Measurements from ENCODE around the gene NUP210L. TPM values are rescaled to one million over a fixed set of nuclear protein-coding genes. Genes with fewer than 3 reads are reported as not detected.

The NUP210L gene
- total RNA-seq, 1 donor from 2014 or later = 0.05 TPM

GRCh38 chr1:154191990-154192461, 37.2 kb upstream of the NUP210L start, which contains the start of gene TPM3:
Gene TPM3, minus strand, starts transcription at chr1:154192100. Its CDS starts 82 bp downstream, at chr1:154192018.
- Mint-ChIP-seq H3K9me3 (ENCODE audit: low read depth) (no peaks in the 10 kb centered on the region), H3K27me3 (peaks cover 10% of the 10 kb centered on the region), H3K4me3 (ENCODE audit: low read depth) (no peak within 1 kb of the TSS), H3K4me1 (ENCODE audit: low read depth) (peaks cover 27% of the 10 kb centered on the region), H3K36me3 (ENCODE audit: insufficient read depth) (no peaks in the 10 kb centered on the region), H3K27ac (peak within 1 kb of the TSS; percentile 91)
- no peak for DNase-seq (ENCODE audit: low spot score, unreplicated experiment)
- TF ChIP-seq CTCF (IDR thresholded peaks at IDR 0.05; ENCODE audit: unreplicated experiment) = no peak

- DNase-seq (ENCODE audit: low spot score, unreplicated experiment) = no peak
- no peaks in the 10 kb centered on the region for H3K36me3 Mint-ChIP-seq (ENCODE audit: insufficient read depth)
- H3K27ac Mint-ChIP-seq = no peak overlapping the region
- H3K4me3 Mint-ChIP-seq (ENCODE audit: low read depth) = no peak overlapping the region
- peaks cover 10% of the 10 kb centered on the region for H3K27me3 Mint-ChIP-seq
- peaks cover 38% of the 10 kb centered on the region for H3K4me1 Mint-ChIP-seq (ENCODE audit: low read depth)
- H3K9me3 Mint-ChIP-seq (ENCODE audit: low read depth) = no peaks in the 10 kb centered on the region
- TF ChIP-seq CTCF (IDR thresholded peaks at IDR 0.05; ENCODE audit: unreplicated experiment) = no peak
These were observed 35.7 kb upstream of the NUP210L start for GRCh38 chr1:154190550-154190949.

GRCh38 chr1:154186852-154187501, 32.1 kb upstream of the NUP210L start:
- Mint-ChIP-seq H3K27ac (peak overlapping the region; percentile 89), H3K4me3 (ENCODE audit: low read depth) (no peak overlapping the region), H3K4me1 (ENCODE audit: low read depth) (peaks cover 36% of the 10 kb centered on the region), H3K27me3 (no peaks in the 10 kb centered on the region), H3K36me3 (ENCODE audit: insufficient read depth) (no peaks in the 10 kb centered on the region), H3K9me3 (ENCODE audit: low read depth) (no peaks in the 10 kb centered on the region)
- TF ChIP-seq CTCF (IDR thresholded peaks at IDR 0.05; ENCODE audit: unreplicated experiment) = no peak
- DNase-seq (ENCODE audit: low spot score, unreplicated experiment) = no peak

- no peaks in the 10 kb centered on the region for H3K27me3 Mint-ChIP-seq
- H3K9me3 Mint-ChIP-seq (ENCODE audit: low read depth) = no peaks in the 10 kb centered on the region
- H3K4me3 Mint-ChIP-seq (ENCODE audit: low read depth) = no peak overlapping the region
- no peaks in the 10 kb centered on the region for H3K36me3 Mint-ChIP-seq (ENCODE audit: insufficient read depth)
- DNase-seq (ENCODE audit: low spot score, unreplicated experiment) = peak; percentile 48
- peaks cover 42% of the 10 kb centered on the region for H3K4me1 Mint-ChIP-seq (ENCODE audit: low read depth)
- peak overlapping the region; percentile 89 for H3K27ac Mint-ChIP-seq
- TF ChIP-seq CTCF (IDR thresholded peaks at IDR 0.05; ENCODE audit: unreplicated experiment) = peak; percentile 79
These were observed 31.3 kb upstream of the NUP210L start for GRCh38 chr1:154186177-154186576.

GRCh38 chr1:154183046-154183915, 28.4 kb upstream of the NUP210L start:
- peaks cover 67% of the 10 kb centered on the region for H3K4me1 Mint-ChIP-seq (ENCODE audit: low read depth)
- H3K27ac Mint-ChIP-seq = peak overlapping the region; percentile 100
- H3K27me3 Mint-ChIP-seq = no peaks in the 10 kb centered on the region
- H3K4me3 Mint-ChIP-seq (ENCODE audit: low read depth) = peak overlapping the region; percentile 100
- no peaks in the 10 kb centered on the region for H3K36me3 Mint-ChIP-seq (ENCODE audit: insufficient read depth)
- TF ChIP-seq CTCF (IDR thresholded peaks at IDR 0.05; ENCODE audit: unreplicated experiment) = no peak
- no peaks in the 10 kb centered on the region for H3K9me3 Mint-ChIP-seq (ENCODE audit: low read depth)
- peak; percentile 93 for DNase-seq (ENCODE audit: low spot score, unreplicated experiment)
